T-helper 9 cell (primary cell): ENCODE data around the gene ASXL2.
"Not testable (repeated sequence)": the region's sequence is repeated elsewhere in the genome, so short reads cannot be mapped to it uniquely, and the experiment has no call there.

Experiments
- DNase-seq: peaks from one replicate; pipeline ENCODE4 v3.0.0-alpha.2; 2020
- total RNA-seq, 2 donors: gene quantifications; one replicate each; lab custom pipeline; 2026; lab: John Stamatoyannopoulos, UW

Gene ASXL2
- total RNA-seq, result 55.3 to 99.5 reads per million in 2 donors

- DNase-seq, result peak; percentile 92
Observed at GRCh38 chr2:25878361-25879132, at the start of gene ASXL2. Gene ASXL2 (minus strand): TSS chr2:25878487. CDS start chr2:25878222, 265 bp downstream.

GRCh38 chr2:25926984-25927756, 48.9 kb upstream of the ASXL2 start:
- no peak for DNase-seq

GRCh38 chr2:25922501-25922900, 44.2 kb upstream of the ASXL2 start:
- DNase-seq, result no peak

GRCh38 chr2:25920786-25921415, 42.6 kb upstream of the ASXL2 start:
- DNase-seq, result no peak

- DNase-seq, result no peak
Observed at GRCh38 chr2:25920336-25920735, 42.0 kb upstream of the ASXL2 start.

GRCh38 chr2:25917832-25918231, 39.5 kb upstream of the ASXL2 start:
- DNase-seq, result no peak

GRCh38 chr2:25917411-25917810, 39.1 kb upstream of the ASXL2 start:
- not testable (repeated sequence) for DNase-seq

- DNase-seq, result peak; percentile 6
Observed at GRCh38 chr2:25915944-25916772, 37.9 kb upstream of the ASXL2 start.

- DNase-seq, result not testable (repeated sequence)
Observed at GRCh38 chr2:25915411-25915810, 37.1 kb upstream of the ASXL2 start.

- DNase-seq, result not testable (repeated sequence)
Observed at GRCh38 chr2:25913696-25913973, 35.3 kb upstream of the ASXL2 start.

GRCh38 chr2:25912851-25913695, 34.8 kb upstream of the ASXL2 start:
- DNase-seq, result no peak

- DNase-seq, result not testable (repeated sequence)
Observed at GRCh38 chr2:25909574-25909973, 31.3 kb upstream of the ASXL2 start.

- no peak for DNase-seq
Observed at GRCh38 chr2:25905126-25905525, 26.8 kb upstream of the ASXL2 start.

- DNase-seq, result no peak
Observed at GRCh38 chr2:25903216-25903776, 25.0 kb upstream of the ASXL2 start.

- no peak for DNase-seq
Observed at GRCh38 chr2:25899404-25899970, 21.2 kb upstream of the ASXL2 start.

- DNase-seq, result no peak
Observed at GRCh38 chr2:25897506-25897905, 19.2 kb upstream of the ASXL2 start.

- not testable (repeated sequence) for DNase-seq
Observed at GRCh38 chr2:25896308-25896707, 18.0 kb upstream of the ASXL2 start.

- no peak for DNase-seq
Observed at GRCh38 chr2:25895610-25896009, 17.3 kb upstream of the ASXL2 start.

GRCh38 chr2:25895018-25895417, 16.7 kb upstream of the ASXL2 start:
- DNase-seq, result no peak

- no peak for DNase-seq
Observed at GRCh38 chr2:25894135-25894830, 16.0 kb upstream of the ASXL2 start.
